WTC11 (cell line): ENCODE results near the gene ARHGAP6. TPM values are rescaled to one million over a fixed set of nuclear protein-coding genes. Genes with fewer than 3 reads are reported as not detected.

Experiments
- ATAC-seq: fragments of 200-7000 bp; cut with Tn5 transposase; 2 replicates; pipeline ENCODE4 v1.10.0; 2021; ENCODE audit warnings: mild to moderate bottlenecking, moderate library complexity
- CTCF ChIA-PET: fragments of 300-600 bp; sonication (Branson Sonifier 250); formaldehyde crosslinking; loops from one replicate; lab custom pipeline; 2021; ENCODE audit warnings: antibody characterized with exemption; lab: Charles Lee
- POLR2A ChIA-PET: fragments of 350-600 bp; sonication (Branson Sonifier 250); formaldehyde crosslinking; loops from one replicate; lab custom pipeline; 2021; ENCODE audit warnings: antibody characterized with exemption; lab: Charles Lee
- DNase-seq: peaks from one replicate; pipeline ENCODE4 v3.0.0; 2021; ENCODE audit warnings: low spot score
- H3K27ac Mint-ChIP-seq: 2 replicates; pipeline ENCODE4 v1.8.0; 2021; ENCODE audit warnings: mixed read lengths
- H3K27me3 Mint-ChIP-seq: 2 replicates; pipeline ENCODE4 v1.8.0; 2021; ENCODE audit warnings: low read depth, mild to moderate bottlenecking, moderate library complexity, mixed read lengths
- H3K36me3 Mint-ChIP-seq: 2 replicates; pipeline ENCODE4 v1.8.0; 2021; ENCODE audit warnings: mixed read lengths
- H3K4me1 Mint-ChIP-seq: 2 replicates; pipeline ENCODE4 v1.8.0; 2022; ENCODE audit warnings: mixed read lengths
- H3K4me3 Mint-ChIP-seq: 2 replicates; pipeline ENCODE4 v1.8.0; 2021; ENCODE audit warnings: mild to moderate bottlenecking, moderate library complexity, mixed read lengths
- H3K9me3 Mint-ChIP-seq: 2 replicates; pipeline ENCODE4 v1.8.0; 2021; ENCODE audit warnings: mixed read lengths
- ATF3 ChIP-seq: sonication (generic); formaldehyde crosslinking; conservative IDR thresholded peaks from 2 replicates; pipeline ENCODE4 v1.8.1; 2022; ENCODE audit warnings: mild to moderate bottlenecking, missing genetic modification reagents
- CREM ChIP-seq: sonication (generic); formaldehyde crosslinking; IDR thresholded peaks from 2 replicates; pipeline ENCODE4 v1.8.1; 2022; ENCODE audit warnings: mild to moderate bottlenecking, missing genetic modification reagents, moderate library complexity
- CTCF ChIP-seq: fragments of 200-600 bp; IDR thresholded peaks from 2 replicates; pipeline ENCODE4 v1.8.0; 2022; ENCODE audit warnings: antibody characterized with exemption
- FOXJ3 ChIP-seq: sonication (generic); formaldehyde crosslinking; IDR thresholded peaks from 2 replicates; pipeline ENCODE4 v1.9.0; 2021; ENCODE audit warnings: missing genetic modification reagents, mild to moderate bottlenecking, borderline replicate concordance
- FOXP4 ChIP-seq: sonication (generic); formaldehyde crosslinking; IDR thresholded peaks from 2 replicates; pipeline ENCODE4 v1.8.0; 2022; ENCODE audit warnings: mild to moderate bottlenecking, missing genetic modification reagents
- JAZF1 ChIP-seq: fragments of 250-450 bp; sonication (Bioruptor Pico); IDR thresholded peaks from 2 replicates; pipeline ENCODE4 v1.9.0; 2021; ENCODE audit warnings: moderate library complexity, mild to moderate bottlenecking, inconsistent platforms
- KAT7 ChIP-seq: sonication (generic); formaldehyde crosslinking; IDR thresholded peaks from 2 replicates; pipeline ENCODE4 v1.8.1; 2023; ENCODE audit warnings: missing genetic modification reagents, mild to moderate bottlenecking, borderline replicate concordance
- MYBL2 ChIP-seq: sonication (generic); formaldehyde crosslinking; IDR thresholded peaks from 2 replicates; pipeline ENCODE4 v1.8.1; 2023; ENCODE audit warnings: mild to moderate bottlenecking, moderate library complexity, missing genetic modification reagents
- NR1H2 ChIP-seq: sonication (generic); formaldehyde crosslinking; IDR thresholded peaks from 2 replicates; pipeline ENCODE4 v1.9.0; 2021; ENCODE audit warnings: mild to moderate bottlenecking, moderate library complexity, missing genetic modification reagents
- PRRX2 ChIP-seq: fragments of 250-450 bp; sonication (Bioruptor Pico); IDR thresholded peaks from 2 replicates; pipeline ENCODE4 v1.8.0; 2021; ENCODE audit warnings: mild to moderate bottlenecking
- RORB ChIP-seq: fragments of 250-450 bp; sonication (Bioruptor Pico); IDR thresholded peaks from 2 replicates; pipeline ENCODE4 v1.9.0; 2021; ENCODE audit warnings: mild to moderate bottlenecking
- TEAD4 ChIP-seq: sonication (generic); formaldehyde crosslinking; IDR thresholded peaks from 2 replicates; pipeline ENCODE4 v1.8.0; 2022; ENCODE audit warnings: mild to moderate bottlenecking, missing genetic modification reagents
- ZNF138 ChIP-seq: sonication (generic); formaldehyde crosslinking; conservative IDR thresholded peaks from 2 replicates; pipeline ENCODE4 v1.8.1; 2022; ENCODE audit warnings: mild to moderate bottlenecking, moderate library complexity, missing genetic modification reagents
- ZNF232 ChIP-seq: sonication (generic); formaldehyde crosslinking; IDR thresholded peaks from 2 replicates; pipeline ENCODE4 v1.8.0; 2022; ENCODE audit warnings: mild to moderate bottlenecking, missing genetic modification reagents
- ZNF396 ChIP-seq: fragments of 250-450 bp; sonication (Bioruptor Pico); IDR thresholded peaks from 2 replicates; pipeline ENCODE4 v1.8.0; 2021; ENCODE audit warnings: mild to moderate bottlenecking, moderate library complexity, borderline replicate concordance
- ZNF423 ChIP-seq: fragments of 250-450 bp; sonication (Bioruptor Pico); IDR thresholded peaks from 2 replicates; pipeline ENCODE4 v2.1.2; 2022; ENCODE audit warnings: mild to moderate bottlenecking, moderate library complexity
- ZNF671 ChIP-seq: fragments of 250-450 bp; sonication (Bioruptor Pico); IDR thresholded peaks from 2 replicates; pipeline ENCODE4 v1.8.0; 2021; ENCODE audit warnings: mild to moderate bottlenecking
- total RNA-seq: library from RNA; stranded (reverse); gene quantifications from 3 replicates; pipeline ENCODE4 v1.2.3, GENCODE V29; 2021
- TF ChIP-seq, protein P1 (sequence below): sonication (generic); formaldehyde crosslinking; IDR thresholded peaks from 2 replicates; pipeline ENCODE4 v1.8.1; 2022; ENCODE audit warnings: mild to moderate bottlenecking, missing genetic modification reagents, moderate library complexity, borderline replicate concordance
- TF ChIP-seq, protein P2 (sequence below): sonication (generic); formaldehyde crosslinking; conservative IDR thresholded peaks from 2 replicates; pipeline ENCODE4 v1.8.1; 2023; ENCODE audit warnings: mild to moderate bottlenecking, low read depth, missing genetic modification reagents, moderate library complexity
- TF ChIP-seq, protein P3 (sequence below): sonication (generic); formaldehyde crosslinking; IDR thresholded peaks from 2 replicates; pipeline ENCODE4 v1.8.0; 2023; ENCODE audit warnings: mild to moderate bottlenecking, missing genetic modification reagents

Gene ARHGAP6
- total RNA-seq, 1 experiment from 2014 or later: 1.0 TPM

GRCh38 chrX:11138498-11139390 lies 527.0 kb downstream of the ARHGAP6 start (continued):
- TF ChIP-seq ZNF423 (no peak), ATF3 (CRISPR knock-in tag) (no peak)
- TF ChIP-seq, all 79 proteins: peak for 0

DNA sequence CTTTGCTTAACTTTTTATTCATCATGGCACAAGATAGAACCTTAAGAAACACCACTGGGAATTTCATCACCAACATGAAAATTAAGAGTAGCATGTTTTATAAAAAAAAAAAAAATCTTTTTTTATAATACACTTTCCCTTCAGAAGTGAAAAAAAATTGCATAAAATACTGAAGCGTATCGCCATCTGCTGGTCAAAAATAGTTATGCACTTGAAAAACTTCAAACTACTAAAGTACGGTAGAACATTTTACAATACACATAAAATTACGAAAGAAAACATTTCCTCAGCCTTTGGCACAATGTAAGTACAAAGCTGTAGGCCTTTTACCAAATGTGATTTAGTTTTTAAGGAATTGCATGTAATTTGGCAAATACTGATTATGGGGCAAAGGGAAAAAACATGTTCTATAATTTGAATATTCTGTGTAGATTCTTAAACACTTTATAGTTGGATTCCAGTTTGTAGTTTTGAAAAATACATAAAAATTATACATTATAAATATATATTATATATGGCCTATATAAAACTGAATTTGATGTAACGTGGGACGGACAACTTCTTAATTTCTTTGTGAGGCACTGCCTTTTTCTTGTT lies 528.1 kb downstream of the ARHGAP6 start:
- no peak for TF ChIP-seq RORB (CRISPR knock-in tag)
- TF ChIP-seq CTCF: no peak; the same call in none of the 2 replicates
- no peak for TF ChIP-seq PRRX2
- no peak for TF ChIP-seq ZNF396
- no peak for TF ChIP-seq FOXJ3 (CRISPR knock-in tag)
- POLR2A ChIA-PET: no interaction called here
- Mint-ChIP-seq H3K27ac (no peak overlapping the region), H3K36me3 (no peaks in the 10 kb centered on the region), H3K4me1 (no peaks in the 10 kb centered on the region), H3K27me3 (no peaks in the 10 kb centered on the region), H3K9me3 (no peaks in the 10 kb centered on the region), H3K4me3 (no peak overlapping the region)
- ATAC-seq: no peak
- no peak for DNase-seq
- CTCF ChIA-PET: interaction anchor here (1.1 kb wide), 1 partner anchor 78 kb away, joined by 3 read pairs; no protein-coding TSS in a partner anchor

DNA sequence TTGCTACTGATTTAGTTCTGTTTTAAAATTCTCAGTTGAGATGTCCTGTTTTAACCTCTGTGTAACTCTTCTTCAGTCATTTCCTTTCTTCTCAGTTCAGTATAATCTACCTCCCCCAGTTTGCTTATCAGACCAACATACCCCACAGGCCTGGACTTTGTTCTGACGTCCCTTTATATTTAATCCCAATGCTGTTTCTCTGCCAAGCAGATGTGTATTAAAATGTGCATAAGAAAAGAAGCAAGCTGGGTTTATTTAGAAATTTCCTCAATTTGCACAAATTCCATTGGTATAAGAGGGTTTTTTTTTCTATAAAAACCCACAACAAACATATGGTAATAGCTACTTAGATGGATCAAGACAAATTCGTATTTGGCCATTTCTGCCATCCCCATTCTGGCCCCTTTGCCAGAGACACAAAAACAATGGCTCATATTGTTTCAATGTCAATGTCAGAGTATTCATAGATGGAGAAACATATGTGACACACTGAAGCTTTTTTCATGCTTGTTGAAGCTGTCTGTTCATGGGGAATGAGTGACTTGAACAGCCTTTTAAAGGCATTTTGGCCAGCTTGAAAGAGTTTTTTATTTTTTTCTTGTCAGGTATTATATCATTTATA lies 530.0 kb downstream of the ARHGAP6 start:
- no peak for DNase-seq
- ChIA-PET CTCF (interaction anchor here (0.7 kb wide), 1 partner anchor 366 kb away, joined by 3 read pairs; no protein-coding TSS in a partner anchor), POLR2A (no interaction called here)
- Mint-ChIP-seq H3K9me3 (no peaks in the 10 kb centered on the region), H3K36me3 (no peaks in the 10 kb centered on the region), H3K4me3 (no peak overlapping the region), H3K4me1 (no peaks in the 10 kb centered on the region), H3K27me3 (no peaks in the 10 kb centered on the region), H3K27ac (no peak overlapping the region)
- ATAC-seq: no peak
- TF ChIP-seq ZNF232 (CRISPR knock-in tag): no peak
- TF ChIP-seq KAT7: no peak
- TF ChIP-seq FOXP4 (CRISPR knock-in tag): no peak
- TF ChIP-seq ZNF671 (CRISPR knock-in tag): no peak
- TF ChIP-seq ZNF138 (CRISPR knock-in tag): no peak
- TF ChIP-seq CREM: no peak
- TF ChIP-seq JAZF1: no peak
- TF ChIP-seq, protein P1, sequence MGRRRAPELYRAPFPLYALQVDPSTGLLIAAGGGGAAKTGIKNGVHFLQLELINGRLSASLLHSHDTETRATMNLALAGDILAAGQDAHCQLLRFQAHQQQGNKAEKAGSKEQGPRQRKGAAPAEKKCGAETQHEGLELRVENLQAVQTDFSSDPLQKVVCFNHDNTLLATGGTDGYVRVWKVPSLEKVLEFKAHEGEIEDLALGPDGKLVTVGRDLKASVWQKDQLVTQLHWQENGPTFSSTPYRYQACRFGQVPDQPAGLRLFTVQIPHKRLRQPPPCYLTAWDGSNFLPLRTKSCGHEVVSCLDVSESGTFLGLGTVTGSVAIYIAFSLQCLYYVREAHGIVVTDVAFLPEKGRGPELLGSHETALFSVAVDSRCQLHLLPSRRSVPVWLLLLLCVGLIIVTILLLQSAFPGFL (CRISPR knock-in tag): no peak
- TF ChIP-seq RORB (CRISPR knock-in tag): no peak
- no peak for TF ChIP-seq NR1H2 (CRISPR knock-in tag)
- no peak for TF ChIP-seq ZNF396
- TF ChIP-seq, protein P2, sequence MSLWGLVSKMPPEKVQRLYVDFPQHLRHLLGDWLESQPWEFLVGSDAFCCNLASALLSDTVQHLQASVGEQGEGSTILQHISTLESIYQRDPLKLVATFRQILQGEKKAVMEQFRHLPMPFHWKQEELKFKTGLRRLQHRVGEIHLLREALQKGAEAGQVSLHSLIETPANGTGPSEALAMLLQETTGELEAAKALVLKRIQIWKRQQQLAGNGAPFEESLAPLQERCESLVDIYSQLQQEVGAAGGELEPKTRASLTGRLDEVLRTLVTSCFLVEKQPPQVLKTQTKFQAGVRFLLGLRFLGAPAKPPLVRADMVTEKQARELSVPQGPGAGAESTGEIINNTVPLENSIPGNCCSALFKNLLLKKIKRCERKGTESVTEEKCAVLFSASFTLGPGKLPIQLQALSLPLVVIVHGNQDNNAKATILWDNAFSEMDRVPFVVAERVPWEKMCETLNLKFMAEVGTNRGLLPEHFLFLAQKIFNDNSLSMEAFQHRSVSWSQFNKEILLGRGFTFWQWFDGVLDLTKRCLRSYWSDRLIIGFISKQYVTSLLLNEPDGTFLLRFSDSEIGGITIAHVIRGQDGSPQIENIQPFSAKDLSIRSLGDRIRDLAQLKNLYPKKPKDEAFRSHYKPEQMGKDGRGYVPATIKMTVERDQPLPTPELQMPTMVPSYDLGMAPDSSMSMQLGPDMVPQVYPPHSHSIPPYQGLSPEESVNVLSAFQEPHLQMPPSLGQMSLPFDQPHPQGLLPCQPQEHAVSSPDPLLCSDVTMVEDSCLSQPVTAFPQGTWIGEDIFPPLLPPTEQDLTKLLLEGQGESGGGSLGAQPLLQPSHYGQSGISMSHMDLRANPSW (CRISPR knock-in tag): no peak
- no peak for TF ChIP-seq MYBL2 (CRISPR knock-in tag)
- TF ChIP-seq, protein P3, sequence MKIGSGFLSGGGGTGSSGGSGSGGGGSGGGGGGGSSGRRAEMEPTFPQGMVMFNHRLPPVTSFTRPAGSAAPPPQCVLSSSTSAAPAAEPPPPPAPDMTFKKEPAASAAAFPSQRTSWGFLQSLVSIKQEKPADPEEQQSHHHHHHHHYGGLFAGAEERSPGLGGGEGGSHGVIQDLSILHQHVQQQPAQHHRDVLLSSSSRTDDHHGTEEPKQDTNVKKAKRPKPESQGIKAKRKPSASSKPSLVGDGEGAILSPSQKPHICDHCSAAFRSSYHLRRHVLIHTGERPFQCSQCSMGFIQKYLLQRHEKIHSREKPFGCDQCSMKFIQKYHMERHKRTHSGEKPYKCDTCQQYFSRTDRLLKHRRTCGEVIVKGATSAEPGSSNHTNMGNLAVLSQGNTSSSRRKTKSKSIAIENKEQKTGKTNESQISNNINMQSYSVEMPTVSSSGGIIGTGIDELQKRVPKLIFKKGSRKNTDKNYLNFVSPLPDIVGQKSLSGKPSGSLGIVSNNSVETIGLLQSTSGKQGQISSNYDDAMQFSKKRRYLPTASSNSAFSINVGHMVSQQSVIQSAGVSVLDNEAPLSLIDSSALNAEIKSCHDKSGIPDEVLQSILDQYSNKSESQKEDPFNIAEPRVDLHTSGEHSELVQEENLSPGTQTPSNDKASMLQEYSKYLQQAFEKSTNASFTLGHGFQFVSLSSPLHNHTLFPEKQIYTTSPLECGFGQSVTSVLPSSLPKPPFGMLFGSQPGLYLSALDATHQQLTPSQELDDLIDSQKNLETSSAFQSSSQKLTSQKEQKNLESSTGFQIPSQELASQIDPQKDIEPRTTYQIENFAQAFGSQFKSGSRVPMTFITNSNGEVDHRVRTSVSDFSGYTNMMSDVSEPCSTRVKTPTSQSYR (CRISPR knock-in tag): no peak
- TF ChIP-seq TEAD4 (CRISPR knock-in tag): no peak
